Gastroesophageal sphincter (tissue), 3 donors: ENCODE measurements around the gene CYS1.

Experiments
- CTCF ChIP-seq, 4 experiments: fragments of 200-600 bp in 2 of 4; fragments of 450-650 bp in 2 of 4; sonication (generic) in 1 of 4; IDR thresholded peaks; one replicate each; pipeline ENCODE4 v1.5.1; 2017 to 2019; ENCODE audit warnings: antibody characterized with exemption in 4 of 4, mild to moderate bottlenecking in 2 of 4, moderate library complexity in 2 of 4
- POLR2A ChIP-seq, 2 donors: fragments of 450-650 bp; IDR thresholded peaks; one replicate each; pipeline ENCODE4 v1.6.1; 2017; ENCODE audit warnings: antibody characterized with exemption in 2 of 2, mild to moderate bottlenecking in 2 of 2, moderate library complexity in 1 of 2
- POLR2AphosphoS5 ChIP-seq: sonication (generic); formaldehyde crosslinking; IDR thresholded peaks from one replicate; pipeline ENCODE4 v1.6.1; 2017; ENCODE audit warnings: antibody characterized with exemption

GRCh38 chr2:10125842-10126631 is 45.8 kb upstream of the CYS1 start:
- TF ChIP-seq POLR2A (IDR thresholded peaks at IDR 0.05) (no peak), CTCF (IDR thresholded peaks at IDR 0.05) (no peak), POLR2AphosphoS5 (no peak)
